Omental fat pad (tissue), 4 donors: Measurements from ENCODE around the gene DNAH6. TPM values are rescaled to one million over a fixed set of nuclear protein-coding genes. Genes with fewer than 3 reads are reported as not detected.

ENCODE experiments used
- ATAC-seq: fragments of 150-250 bp; one replicate; pipeline ENCODE4 v1.9.1; 2016; ENCODE audit warnings: mild to moderate bottlenecking, moderate library complexity; ENCODE audit not compliant: low FRiP score
- DNase-seq: peaks from one replicate; pipeline ENCODE4 v3.0.0-alpha.2; 2019; ENCODE audit warnings: low spot score
- total RNA-seq, 4 donors: library from RNA; depleted of rRNA; stranded (reverse); fragments of >200 nt; gene quantifications; one replicate each; pipeline ENCODE4 v1.1.0, GENCODE V29; 2016
- TF ChIP-seq, protein P1 (sequence below), 3 donors: fragments of 450-650 bp; IDR thresholded peaks; one replicate each; pipeline ENCODE4 v1.5.1; 2016 to 2017; ENCODE audit warnings: antibody characterized with exemption in 3 of 3, mild to moderate bottlenecking in 3 of 3, moderate library complexity in 2 of 3

DNAH6 gene
- total RNA-seq, 4 donors from 2014 or later: 0.16 to 1.6 (median 1.2) TPM

DNA sequence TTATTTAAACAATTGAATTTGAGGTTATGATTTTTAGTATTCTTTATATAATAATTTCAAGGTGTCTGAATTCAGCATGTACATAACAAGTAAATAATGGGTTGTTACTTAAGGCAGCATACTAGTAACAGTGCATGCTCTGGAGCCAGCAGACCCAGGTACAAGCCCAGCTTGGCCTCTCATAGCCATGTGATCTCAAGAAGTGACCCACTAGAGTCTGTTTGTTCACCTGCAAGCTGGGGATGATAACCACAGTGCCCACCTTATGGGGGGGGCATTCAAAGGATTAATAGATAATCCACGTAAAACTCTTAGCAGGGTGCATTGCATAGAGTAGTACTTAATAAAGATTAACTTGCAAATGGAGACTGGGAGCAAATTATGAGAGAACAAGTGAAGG, 201.0 kb downstream of the DNAH6 start:
- TF ChIP-seq, protein P1, sequence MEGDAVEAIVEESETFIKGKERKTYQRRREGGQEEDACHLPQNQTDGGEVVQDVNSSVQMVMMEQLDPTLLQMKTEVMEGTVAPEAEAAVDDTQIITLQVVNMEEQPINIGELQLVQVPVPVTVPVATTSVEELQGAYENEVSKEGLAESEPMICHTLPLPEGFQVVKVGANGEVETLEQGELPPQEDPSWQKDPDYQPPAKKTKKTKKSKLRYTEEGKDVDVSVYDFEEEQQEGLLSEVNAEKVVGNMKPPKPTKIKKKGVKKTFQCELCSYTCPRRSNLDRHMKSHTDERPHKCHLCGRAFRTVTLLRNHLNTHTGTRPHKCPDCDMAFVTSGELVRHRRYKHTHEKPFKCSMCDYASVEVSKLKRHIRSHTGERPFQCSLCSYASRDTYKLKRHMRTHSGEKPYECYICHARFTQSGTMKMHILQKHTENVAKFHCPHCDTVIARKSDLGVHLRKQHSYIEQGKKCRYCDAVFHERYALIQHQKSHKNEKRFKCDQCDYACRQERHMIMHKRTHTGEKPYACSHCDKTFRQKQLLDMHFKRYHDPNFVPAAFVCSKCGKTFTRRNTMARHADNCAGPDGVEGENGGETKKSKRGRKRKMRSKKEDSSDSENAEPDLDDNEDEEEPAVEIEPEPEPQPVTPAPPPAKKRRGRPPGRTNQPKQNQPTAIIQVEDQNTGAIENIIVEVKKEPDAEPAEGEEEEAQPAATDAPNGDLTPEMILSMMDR (IDR thresholded peaks at IDR 0.05): no peak
- no peak for DNase-seq
- ATAC-seq: no peak

DNA sequence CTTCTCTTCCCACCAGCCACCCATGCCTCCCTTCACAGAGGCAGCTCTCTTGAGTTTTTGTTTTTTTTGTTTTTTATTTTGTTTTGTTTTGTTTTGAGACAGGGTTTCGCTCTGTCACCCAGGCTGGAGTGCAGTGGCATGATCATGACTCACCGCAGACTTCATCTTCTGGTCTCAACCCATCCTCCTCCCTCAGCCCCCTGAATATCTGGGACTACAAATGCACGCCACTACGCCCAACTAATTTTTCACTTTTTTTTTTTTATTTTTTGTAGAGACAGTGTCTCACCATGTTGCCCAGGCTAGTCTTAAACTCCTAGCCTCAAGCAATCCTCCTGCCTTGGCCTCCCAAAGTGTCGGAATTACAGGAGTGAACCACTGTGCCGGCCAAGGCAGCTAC, 203.1 kb downstream of the DNAH6 start:
- TF ChIP-seq, protein P1 (IDR thresholded peaks at IDR 0.05): no peak
- ATAC-seq: no peak
- DNase-seq: no peak

DNA sequence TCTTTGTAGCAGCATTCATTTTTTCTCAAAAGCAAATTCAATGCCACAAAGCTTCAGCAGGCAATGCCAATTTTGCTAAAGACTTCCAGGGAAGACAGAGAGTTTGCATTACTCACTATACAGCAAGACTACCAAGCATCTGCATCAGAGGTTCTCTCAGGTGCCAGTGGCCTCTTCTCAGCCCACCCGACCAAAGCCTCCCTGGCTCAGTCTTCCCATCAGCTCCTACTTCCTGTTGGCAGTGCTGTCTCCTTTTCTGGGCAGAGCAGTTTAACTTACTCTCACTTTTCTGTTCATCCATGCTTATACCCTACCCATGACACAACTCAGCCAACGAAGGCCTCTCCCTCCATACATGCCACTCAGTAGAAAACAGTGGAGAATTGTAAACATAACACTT, 207.5 kb downstream of the DNAH6 start:
- ATAC-seq (no peak), DNase-seq (no peak)
- TF ChIP-seq, protein P1 (IDR thresholded peaks at IDR 0.05): no peak

DNA sequence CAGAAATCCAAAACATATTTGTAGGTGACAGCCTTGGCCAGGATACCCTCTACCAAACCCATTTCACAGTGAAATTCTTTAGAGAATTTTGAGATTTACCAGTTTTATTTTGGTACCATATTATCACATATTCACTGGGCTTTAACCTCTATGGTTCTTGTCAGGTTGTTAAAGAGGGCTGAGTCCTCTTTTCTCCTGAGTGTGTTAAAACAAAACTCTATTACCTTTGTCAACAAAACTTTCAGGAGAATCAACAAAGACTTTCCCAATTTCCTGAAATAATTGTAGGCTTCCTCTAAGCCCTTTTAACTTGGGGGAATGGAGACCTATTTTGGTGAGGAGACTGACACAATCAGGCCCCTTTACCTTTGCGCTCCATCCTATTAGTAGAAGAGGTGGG, 209.4 kb downstream of the DNAH6 start:
- DNase-seq: no peak
- TF ChIP-seq, protein P1 (IDR thresholded peaks at IDR 0.05): no peak
- no peak for ATAC-seq

DNA sequence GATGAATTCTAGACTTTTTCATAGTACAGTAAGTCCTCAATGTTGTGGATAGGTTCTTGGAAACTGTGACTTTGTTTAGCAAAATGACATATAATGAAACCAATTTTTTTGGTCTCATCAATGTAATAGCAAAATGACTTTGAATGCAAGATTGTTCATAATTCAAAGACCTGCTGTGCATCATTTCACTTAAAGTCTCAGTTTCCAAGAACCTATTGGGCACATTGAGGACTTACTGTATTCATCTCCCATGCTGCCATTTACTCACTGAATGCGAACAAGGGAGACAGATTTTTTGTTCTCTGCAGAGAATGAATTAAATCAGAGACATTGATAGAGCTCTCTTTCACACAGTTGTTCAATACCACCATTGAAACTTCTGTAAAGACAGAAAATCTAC, 211.0 kb downstream of the DNAH6 start:
- DNase-seq (no peak), ATAC-seq (no peak)
- TF ChIP-seq, protein P1 (IDR thresholded peaks at IDR 0.05): no peak

DNA sequence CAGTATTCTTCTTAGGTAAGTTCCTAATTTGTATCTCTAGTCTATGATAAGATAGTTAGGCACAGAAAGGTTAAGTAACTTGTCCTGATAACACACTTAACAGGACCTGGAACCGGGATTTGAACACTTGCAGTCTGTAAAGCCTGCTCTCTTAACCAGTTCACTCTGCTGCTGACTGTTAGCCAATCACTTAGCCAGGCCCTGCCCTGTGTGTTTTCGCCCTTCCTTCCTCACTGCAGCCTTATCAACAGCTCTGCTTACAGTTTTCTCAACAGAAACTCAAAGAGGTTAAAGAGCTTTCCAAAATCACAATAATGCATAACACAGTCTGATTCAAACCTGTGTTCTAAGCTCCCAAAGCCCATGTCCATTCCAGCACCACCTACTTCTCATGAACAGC, 212.9 kb downstream of the DNAH6 start:
- no peak for DNase-seq
- TF ChIP-seq, protein P1 (IDR thresholded peaks at IDR 0.05): no peak
- no peak for ATAC-seq

DNA sequence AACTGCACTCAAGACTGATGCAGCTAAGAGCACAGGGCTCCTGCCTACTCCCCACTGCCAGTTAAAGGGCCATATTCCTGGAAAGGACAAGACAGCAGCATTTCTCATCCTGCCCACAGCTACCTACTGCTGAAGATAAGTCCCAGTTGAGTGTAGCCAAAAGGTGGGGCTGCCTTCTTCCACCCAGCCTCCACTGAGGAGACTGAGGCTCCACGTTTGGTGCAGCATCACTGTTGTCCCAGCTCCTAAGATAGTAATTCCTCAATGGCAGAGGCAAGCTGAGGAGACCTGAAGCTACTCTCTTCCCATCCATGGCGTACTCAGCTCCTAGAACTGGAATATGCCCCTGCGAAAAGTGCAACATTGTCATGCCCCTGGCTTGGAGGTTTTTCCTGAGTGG, 214.9 kb downstream of the DNAH6 start:
- DNase-seq (no peak), ATAC-seq (no peak)
- TF ChIP-seq, protein P1 (IDR thresholded peaks at IDR 0.05): no peak
